Measurements from ENCODE around the gene C6orf136. TPM values are rescaled to one million over a fixed set of nuclear protein-coding genes. Genes with fewer than 3 reads are reported as not detected.

Gene C6orf136
- total RNA-seq, 1 donor from 2014 or later = 15.5 TPM

DNA sequence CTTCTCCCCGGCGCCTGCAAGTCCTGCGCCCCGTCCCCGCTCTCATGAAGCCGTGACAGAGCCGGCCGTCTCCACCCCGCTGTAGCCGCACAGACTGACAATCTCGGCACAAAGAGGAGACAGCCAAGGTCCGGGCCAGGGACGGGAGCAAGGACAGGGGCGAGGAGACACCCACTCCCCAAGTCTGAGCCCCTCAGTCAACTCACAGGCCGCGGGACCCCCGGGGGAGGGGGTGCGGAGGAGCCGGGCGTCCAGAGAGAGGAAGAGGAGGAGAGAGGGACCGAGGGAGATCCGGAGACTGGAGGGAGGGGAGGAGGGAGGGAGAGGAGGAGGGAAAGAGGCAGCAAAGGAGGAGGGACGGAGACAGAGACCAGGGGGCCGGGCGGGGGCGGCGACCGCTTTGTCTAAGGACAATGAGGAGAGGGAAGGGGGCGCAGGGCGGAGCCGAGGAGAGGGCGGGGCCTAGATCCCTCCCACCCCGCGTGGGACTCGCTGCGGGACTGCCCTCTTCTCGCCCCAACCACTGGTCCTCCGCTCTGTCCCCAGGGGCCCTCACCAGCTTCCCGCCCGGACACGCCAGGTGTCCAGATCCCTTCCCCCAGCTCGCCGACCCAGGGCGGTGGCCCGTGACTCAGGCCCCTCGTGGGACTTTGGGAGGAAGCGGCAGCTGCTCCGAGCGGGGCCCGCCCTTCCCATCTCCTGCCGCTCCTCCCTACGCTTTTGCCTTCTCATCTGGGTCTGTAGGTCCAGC lies 40.1 kb downstream of the C6orf136 start:
- DNase-seq = peak; percentile 97

DNA sequence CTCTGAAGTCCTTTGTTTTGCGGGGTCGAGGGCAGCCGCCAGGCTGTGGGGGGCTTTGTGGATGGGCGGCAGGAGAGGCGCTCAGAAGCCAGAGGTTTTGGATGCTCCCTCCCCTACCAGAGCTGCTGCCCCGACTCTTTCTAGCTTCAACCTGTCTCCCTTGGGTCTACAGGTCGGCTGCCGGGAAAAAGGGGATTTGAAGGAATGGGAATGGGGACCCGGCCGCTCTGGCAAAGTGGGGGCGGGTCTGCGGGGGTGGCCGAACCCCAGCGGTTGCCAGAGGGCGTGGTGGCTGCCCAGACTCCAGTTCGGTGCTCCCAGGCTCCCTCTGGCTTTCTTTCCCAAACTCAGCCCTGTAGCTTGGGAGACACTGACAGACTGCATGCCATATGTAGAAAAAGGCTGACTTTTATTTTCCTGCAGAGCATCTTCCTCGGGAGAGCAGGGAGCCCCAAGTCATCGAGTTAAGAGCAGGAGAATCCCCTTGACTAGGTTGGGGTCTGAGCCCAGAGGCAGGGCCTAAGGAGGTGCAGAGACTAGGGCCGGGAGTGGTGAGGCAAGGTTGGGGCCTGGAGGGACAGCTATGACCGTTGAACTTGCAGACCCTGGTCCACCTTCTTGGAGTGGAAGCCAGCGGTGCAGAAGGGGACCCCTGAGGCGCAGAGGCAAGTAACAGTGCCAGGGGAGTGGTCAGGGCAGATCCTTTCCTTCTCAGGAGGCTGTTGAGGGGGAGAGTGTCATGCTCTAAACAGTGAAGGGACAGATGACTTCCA lies 40.9 kb downstream of the C6orf136 start:
- DNase-seq = peak; percentile 75

DNA sequence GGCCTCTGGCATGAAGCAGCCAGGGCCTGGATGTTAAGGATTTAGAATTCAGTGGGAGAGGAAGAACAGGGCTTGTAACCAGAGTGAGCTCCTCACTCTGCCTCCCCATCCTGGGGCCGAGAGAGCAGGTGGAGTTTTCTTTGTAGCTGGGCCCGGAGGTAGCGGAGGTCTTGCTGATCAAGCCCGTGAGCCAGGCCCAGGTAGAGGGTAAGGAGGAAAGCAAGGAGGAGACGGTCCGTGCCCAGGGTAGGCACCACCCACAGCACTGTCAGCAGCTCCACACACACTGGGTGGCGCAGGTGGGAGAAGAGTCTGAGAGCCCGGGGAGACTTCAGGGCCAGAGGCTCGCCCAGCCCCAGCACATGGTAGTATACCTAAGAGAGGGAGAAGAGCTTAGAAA lies 41.6 kb downstream of the C6orf136 start:
- no peak for DNase-seq

DNA sequence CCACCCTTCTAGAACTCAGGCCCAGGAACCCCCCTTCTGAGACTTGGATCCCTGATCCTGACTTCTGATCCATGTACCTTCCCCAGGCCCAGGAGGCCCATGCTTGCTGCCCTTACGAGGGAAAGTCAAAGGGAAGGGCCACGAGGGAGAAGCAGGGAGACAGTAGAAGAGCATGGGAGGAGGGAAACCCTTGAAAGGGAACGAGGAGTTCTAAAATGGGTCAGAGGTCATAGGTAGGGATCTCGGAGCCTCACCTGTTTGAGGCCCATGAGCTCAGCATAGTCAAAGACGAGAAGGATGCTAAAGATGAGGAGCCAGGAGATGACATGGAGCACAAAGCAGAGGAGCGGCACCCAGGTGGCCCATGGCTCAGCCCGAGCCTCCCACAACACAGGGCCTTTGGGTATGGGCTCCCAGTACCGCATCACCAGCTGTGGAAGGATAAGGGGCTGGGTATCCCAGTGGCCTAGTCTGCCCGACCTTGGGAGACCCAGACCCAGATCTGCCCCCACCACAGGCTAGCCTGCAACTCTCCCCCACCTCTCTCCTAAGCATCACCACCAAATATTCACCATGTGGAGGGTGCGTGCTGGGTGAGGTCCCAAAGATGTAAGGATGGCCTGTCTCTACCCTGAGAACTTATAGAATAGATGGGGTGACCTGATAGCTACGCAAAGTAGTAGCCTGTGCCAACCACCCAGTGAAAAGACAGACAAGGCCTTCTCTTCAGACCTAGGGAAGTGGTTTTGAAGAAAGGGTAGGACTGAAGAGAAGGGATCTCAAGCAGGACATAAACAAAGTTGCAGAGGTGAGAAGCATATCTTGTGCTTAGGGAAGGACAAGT lies 42.3 kb downstream of the C6orf136 start:
- DNase-seq = no peak

DNA sequence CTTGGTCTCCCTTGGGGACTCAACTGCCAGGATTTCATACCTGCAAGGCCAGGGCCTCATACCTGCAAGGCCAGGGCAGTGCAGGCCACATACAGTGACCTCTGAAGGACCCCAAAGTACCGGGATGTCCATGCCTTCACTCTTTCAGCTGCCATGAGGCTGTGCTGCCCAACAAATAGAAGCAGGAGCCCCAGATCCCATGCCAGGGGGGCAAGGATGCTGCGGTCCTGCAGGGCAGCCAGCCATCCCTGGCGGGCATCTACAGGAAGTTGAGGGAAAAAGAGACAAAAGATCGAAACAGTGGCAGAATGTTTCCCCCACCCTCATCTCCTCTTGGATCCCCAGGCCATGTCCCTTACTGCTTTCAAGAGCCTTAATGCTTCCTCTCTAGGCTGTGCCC lies 43.1 kb downstream of the C6orf136 start:
- DNase-seq = no peak

DNA sequence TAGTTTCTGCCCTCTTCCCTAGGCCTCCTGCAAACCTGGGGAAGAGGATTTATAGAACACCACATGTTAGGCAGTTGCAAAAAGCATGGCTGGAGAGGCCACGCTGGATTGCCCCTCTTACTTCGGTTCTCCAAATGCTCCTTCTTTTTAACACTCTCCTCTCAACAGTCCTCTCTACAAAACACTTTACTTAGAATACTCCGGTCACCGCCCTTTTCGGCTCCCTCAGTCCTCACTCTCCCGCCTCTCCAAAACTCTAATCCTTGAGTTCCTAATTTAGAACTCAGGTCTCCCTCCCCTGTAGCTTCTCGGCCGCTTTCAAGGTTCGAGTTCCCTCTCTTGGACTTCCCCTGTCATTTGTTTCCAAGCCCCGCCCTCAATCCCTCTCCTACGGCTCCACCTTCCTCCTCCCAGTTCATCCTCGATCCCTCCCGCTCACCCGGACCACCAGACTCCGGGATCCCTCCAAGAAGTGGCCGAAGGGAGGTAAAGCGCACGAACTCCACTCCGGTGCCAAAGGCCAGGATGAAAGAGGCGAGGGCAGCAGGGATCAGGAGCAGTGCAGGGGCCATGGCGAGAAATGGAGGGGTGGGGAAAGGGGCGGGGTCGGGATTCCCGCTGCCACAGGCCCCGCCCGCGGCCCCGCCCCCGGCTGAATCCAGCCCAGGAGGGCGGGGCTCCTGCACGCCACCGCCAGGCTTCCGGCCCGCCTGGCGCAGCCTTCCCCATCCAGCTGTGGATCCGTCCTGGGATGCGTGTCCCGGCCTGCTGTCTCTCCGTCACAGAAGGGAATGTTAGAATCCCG lies 43.7 kb downstream of the C6orf136 start, which contains the start of gene NRM:
Gene NRM, minus strand, starts transcription at position 582 of the 805 bp plus-strand sequence. Its CDS starts 10 bp downstream, at position 572.
- DNase-seq = peak; percentile 96

DNA sequence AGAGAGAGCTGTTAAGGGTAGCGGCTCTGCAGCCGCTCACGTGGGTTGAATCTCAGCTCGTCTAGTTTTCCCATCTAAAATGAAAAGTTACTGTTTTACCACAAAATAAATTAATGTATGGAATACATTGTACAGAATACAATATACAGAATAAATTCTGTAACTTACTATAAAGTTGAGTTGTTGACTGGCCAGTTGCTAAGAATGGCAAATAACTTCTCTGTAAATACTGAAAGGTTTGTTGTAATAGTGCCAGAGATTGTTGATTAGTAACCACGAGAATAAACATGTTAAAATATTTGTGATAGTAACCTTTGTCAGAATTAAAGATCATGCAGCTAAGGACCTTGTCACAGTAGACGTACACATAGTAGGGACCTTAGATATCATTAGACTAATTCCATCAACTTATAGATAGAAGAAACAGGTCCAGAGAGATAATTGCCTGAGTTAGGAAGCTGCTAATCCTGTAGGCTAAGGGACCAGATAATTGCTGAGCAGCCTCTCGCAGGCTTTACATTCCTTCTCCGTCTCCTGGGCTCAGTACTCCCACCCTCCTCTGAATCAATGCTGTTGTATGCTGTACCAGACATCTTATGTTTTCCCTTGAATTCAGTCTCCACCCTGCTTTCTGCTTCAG lies 44.4 kb downstream of the C6orf136 start:
- DNase-seq = no peak

DNA sequence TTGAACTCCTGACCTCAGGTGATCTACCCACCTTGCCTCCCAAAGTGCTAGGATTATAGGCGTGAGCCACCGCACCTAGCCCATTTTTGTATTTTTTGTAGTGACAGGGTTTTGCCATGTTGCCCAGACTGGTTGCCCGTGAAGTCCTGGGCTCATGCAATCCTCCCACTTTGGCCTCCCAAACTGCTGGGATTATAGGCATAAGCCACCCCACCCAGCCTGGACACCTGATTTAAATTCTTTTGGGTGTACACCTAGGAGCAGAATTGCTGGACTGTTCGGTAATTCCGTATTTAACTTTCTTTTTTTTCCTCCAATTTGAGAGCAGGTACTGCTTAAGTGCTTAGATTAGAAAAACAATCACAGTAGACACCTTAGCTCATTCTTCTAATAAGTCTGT lies 49.5 kb downstream of the C6orf136 start:
- DNase-seq = no peak

DNA sequence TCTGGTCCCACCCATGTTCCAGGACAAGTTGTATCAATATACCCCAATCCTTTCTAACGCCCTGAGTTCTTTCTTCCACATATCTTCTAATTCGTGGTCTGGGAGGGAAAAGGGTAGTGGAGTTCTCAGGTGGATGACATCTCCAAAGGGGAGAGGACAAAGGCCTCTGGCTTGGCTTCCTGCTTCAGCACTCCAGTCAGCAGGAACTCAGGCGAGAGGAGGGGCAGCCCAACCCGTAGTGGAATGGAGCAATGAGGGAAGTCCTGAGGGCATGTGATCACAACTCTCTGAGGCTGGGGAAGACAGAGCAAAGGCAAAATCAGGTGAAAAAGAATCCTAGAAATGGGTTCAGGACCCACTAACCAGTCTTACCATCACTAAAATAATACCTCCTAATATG lies 53.4 kb downstream of the C6orf136 start:
- DNase-seq = no peak

Other genes with a start within 250 kb of the C6orf136 start
- gene HLA-E, start 157.6 kb upstream of the C6orf136 start, total RNA-seq = 179 TPM
- 40.2 TPM for gene GNL1, start 90.6 kb upstream of the C6orf136 start, total RNA-seq
- gene PRR3, start 89.8 kb upstream of the C6orf136 start, total RNA-seq = 5.8 TPM
- 36.4 TPM for gene ABCF1, start 75.7 kb upstream of the C6orf136 start, total RNA-seq
- gene PPP1R10, start 29.9 kb upstream of the C6orf136 start, total RNA-seq = 18.8 TPM
- 60.1 TPM for gene MRPS18B, start 29.3 kb upstream of the C6orf136 start, total RNA-seq
- 6.4 TPM for gene ATAT1, start 20.3 kb upstream of the C6orf136 start, total RNA-seq
- 24.5 TPM for gene DHX16, start 25.9 kb downstream of the C6orf136 start, total RNA-seq
- gene PPP1R18, start 39.5 kb downstream of the C6orf136 start, total RNA-seq = 19.7 TPM
- 5.2 TPM for gene NRM, start 43.9 kb downstream of the C6orf136 start, total RNA-seq
- gene MDC1, start 70.1 kb downstream of the C6orf136 start, total RNA-seq = 14.5 TPM
- gene TUBB, start 73.2 kb downstream of the C6orf136 start, total RNA-seq = 286 TPM
- gene FLOT1, start 95.6 kb downstream of the C6orf136 start, total RNA-seq = 79.3 TPM
- gene IER3, start 97.4 kb downstream of the C6orf136 start, total RNA-seq = 7.1 TPM
- gene DDR1, start 237.4 kb downstream of the C6orf136 start, total RNA-seq = 73.2 TPM

Measured in tongue (tissue), 2 donors.